GM12892 (cell line): ENCODE measurements around the gene ZCCHC7.

Experiments
- DNase-seq: peaks from one replicate; pipeline ENCODE4 v3.0.0; 2011; ENCODE audit not compliant: insufficient read length
- FAIRE-seq: peaks from 2 replicates; lab custom pipeline; 2011; peaks lifted over from hg19 to GRCh38; lab: Jason Lieb, UNC
- POLR2A ChIP-seq: IDR thresholded peaks from 2 replicates; pipeline ENCODE4 v1.6.1; 2011; ENCODE audit warnings: low read depth, low read length, control low read depth
- POLR2AphosphoS5 ChIP-seq: IDR thresholded peaks from 2 replicates; pipeline ENCODE4 v1.6.1; 2011; ENCODE audit warnings: low read depth, low read length, control low read depth
- TAF1 ChIP-seq: IDR thresholded peaks from 2 replicates; pipeline ENCODE4 v1.6.1; 2011; ENCODE audit warnings: low read depth, mild to moderate bottlenecking, control low read depth, low read length, borderline replicate concordance

Gene ZCCHC7

DNA sequence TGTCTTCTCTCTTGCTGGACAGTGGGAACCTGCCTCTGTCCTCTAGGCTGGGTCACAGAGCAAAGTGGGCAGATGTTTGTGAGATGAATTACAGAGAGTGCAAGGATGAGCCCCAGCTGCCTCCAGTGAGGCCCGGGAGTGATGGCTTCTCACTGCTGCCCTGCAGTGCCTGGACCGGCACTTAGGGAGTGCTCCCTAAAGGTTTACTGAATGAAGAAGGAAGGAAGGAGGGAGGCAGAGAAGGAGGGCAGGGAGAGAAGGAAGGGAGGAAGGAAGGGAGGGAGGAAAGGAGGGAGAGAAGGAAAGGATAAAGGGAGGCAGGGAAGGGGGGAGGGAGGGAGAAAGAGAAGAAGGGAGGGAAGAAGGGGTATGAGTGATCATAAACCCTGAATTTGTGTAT, 259.5 kb downstream of the ZCCHC7 start:
- FAIRE-seq = no peak
- TF ChIP-seq POLR2A = no peak
- TF ChIP-seq POLR2AphosphoS5 = no peak
- TF ChIP-seq TAF1 = no peak

DNA sequence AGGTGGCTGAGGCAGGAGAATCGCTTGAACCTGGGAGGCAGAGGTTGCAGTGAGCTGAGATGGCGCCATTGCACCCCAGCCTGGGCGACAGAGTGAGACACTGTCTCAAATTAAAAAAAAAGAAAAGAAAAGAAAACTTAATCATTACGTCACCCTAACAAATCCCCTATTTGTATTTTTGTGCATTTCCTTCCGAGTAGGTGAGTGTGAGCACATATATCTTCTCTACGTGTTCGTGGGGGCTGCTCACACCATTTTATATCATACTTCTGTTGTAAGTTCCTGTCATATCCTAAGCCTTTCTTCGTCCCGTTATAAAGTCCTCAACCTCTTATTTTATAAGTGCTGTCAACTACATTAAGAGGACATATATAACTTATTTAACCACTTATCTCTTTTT, 260.2 kb downstream of the ZCCHC7 start:
- no peak for FAIRE-seq
- DNase-seq = no peak
- TF ChIP-seq TAF1 (no peak), POLR2AphosphoS5 (no peak), POLR2A (no peak)

More for the DNA sequence above, 259.5 kb downstream of the ZCCHC7 start:
- no peak for DNase-seq

- DNase-seq (no peak), FAIRE-seq (peak; percentile 67)
- TF ChIP-seq POLR2A = no peak
- no peak for TF ChIP-seq TAF1
- TF ChIP-seq POLR2AphosphoS5 = no peak
Observed at GRCh38 chr9:37381094-37381741, 260.8 kb downstream of the ZCCHC7 start.

DNA sequence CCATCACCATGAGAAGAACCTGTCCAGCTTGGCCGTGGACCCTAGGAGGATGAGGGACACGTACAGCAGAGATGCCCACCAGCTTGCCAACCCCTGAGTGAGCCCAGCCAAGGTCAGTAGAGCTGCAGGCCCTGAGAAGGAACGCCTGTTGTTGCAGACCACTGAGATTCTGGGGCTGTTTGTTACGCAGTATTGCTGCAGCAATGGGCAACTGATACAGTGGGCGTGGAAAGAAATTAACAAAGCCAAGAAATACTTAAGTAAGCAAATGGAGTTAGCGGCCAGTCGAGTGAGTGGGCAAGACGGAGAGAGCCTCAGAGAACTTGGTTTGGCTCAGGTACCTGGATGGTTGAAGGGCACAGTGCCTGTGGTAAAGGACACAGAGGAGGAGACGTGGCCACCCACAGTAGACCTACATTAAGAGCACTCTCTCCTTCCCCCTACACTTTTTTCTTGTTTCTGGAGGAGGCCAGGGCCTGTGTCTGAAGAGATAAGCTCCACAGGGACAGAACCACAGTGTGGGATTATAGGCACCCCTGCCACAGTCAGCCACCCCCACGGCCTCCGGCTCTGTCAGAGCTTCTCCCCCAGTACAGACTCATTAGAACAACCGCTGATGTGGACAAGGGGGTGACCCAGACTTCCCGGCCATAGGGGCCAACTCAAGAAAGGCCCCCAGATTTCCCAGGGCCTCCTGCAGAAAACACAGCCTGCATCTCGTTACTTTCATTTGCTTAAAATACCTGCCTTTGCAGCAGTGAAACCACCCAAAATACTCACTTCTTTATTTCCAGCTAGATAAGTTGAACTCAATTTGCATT, 262.0 kb downstream of the ZCCHC7 start:
- peak; percentile 79 for FAIRE-seq
- TF ChIP-seq TAF1 (no peak), POLR2AphosphoS5 (no peak), POLR2A (no peak)
- DNase-seq = no peak

DNA sequence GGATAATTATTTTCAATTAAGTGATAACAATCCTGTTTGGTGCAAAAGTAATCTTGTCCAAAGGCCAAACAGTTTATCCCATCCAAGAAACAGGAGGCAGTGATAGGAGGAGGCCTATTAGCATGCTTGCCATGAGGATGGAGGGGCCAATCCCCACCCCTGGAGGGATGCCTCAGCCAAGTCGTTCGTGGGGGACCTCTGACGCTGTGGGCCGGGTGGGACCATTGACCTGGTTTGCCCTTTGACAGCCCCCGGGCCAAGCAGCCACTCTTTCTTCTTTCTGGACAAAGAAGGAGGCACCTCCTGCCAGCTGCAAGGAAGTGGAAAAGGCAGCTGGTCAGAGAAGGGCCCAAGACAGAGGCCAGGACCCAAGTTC, 262.6 kb downstream of the ZCCHC7 start:
- FAIRE-seq (peak; percentile 78), DNase-seq (no peak)
- no peak for TF ChIP-seq POLR2AphosphoS5
- no peak for TF ChIP-seq TAF1
- TF ChIP-seq POLR2A = no peak

- TF ChIP-seq POLR2AphosphoS5 = no peak
- TF ChIP-seq POLR2A = no peak
- TF ChIP-seq TAF1 = no peak
- DNase-seq (no peak), FAIRE-seq (no peak)
Observed at GRCh38 chr9:37383393-37383792, 263.0 kb downstream of the ZCCHC7 start.

DNA sequence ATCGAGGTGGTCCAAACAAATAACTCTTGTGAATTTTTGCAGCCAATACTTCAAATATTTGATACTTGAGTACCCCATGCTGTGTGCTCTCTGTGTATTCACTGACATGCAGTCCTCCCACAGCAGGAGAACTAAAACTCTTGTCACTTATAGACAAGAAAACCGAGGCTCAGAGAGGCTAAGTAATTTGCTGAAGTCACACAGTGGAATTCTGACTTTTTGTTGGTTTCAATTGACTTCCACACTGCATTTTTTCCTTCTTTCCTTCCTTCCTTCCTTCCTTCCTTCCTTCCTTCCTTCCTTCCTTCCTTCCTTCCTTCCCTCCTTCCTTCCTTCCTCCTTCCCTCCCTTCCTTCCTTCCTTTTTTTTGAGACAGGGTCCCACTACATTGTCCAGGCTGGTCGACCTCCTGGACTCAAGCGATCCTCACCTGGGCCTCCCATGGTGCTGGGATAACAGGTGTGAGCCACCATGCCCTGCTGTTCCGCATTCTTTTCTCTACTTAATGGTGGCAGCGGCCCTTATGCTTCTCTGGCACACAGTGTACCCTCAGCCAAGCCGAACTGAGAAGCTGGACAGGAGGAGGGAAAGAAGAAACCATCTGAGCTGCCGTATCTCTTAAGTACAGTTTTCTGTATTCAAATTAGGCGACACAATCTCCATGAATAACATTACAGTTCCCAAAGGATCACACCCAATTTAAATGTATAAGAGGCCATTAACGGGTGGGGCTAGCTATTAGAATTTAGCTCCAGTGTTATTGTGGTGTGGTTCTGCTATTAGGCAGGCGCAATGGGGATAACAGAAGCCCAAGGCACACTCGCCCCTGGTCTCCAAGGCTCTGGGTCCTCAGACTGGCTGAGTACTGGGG, 263.7 kb downstream of the ZCCHC7 start:
- TF ChIP-seq POLR2A = no peak
- no peak for TF ChIP-seq TAF1
- no peak for TF ChIP-seq POLR2AphosphoS5
- DNase-seq (no peak), FAIRE-seq (no peak)

DNA sequence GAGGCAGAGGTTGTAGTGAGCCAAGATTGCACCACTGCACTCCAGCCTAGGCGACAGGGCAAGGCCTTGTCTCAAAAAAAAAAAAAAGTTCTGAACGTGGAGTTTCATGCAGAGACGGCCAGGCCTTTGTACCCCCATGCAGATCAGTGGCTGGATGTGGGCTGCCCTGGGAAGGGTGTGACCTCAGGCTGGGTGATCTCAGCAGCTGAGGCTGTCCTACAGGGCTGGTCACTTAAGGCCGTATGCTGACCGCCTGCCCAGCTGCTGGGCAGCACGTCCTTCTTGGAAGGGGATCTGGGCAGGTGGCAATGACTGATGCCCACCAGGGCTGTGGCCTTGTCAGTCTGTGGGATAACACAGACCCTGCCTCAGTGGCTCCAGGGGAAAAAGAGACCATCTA, 264.9 kb downstream of the ZCCHC7 start:
- FAIRE-seq (no peak), DNase-seq (no peak)
- no peak for TF ChIP-seq POLR2AphosphoS5
- no peak for TF ChIP-seq TAF1
- TF ChIP-seq POLR2A = no peak

DNA sequence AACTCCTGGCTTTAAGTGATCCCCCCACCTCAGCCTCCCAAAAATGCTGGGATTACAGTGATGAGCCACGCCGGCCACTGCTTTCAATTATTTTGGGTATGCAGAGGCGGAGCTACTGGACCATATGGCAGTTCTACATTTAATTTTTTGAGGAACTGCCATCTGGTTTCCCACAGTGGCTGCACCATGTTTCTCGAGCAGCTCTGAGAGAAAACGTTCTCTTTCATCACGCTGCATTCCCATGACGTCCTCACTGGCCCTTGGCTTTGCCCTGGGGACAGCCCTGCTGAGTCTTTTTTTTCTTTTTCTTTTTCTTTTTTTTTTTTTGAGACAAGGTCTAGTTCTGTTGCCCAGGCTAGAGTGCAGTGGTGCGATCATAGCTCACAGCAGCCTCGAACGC, 266.6 kb downstream of the ZCCHC7 start:
- DNase-seq = no peak
- FAIRE-seq = no peak
- TF ChIP-seq POLR2A (no peak), POLR2AphosphoS5 (no peak), TAF1 (no peak)

- FAIRE-seq (peak; percentile 87), DNase-seq (peak; percentile 70)
- TF ChIP-seq POLR2A (no peak), POLR2AphosphoS5 (no peak), TAF1 (no peak)
Observed at GRCh38 chr9:37390759-37391158, 270.4 kb downstream of the ZCCHC7 start.

DNA sequence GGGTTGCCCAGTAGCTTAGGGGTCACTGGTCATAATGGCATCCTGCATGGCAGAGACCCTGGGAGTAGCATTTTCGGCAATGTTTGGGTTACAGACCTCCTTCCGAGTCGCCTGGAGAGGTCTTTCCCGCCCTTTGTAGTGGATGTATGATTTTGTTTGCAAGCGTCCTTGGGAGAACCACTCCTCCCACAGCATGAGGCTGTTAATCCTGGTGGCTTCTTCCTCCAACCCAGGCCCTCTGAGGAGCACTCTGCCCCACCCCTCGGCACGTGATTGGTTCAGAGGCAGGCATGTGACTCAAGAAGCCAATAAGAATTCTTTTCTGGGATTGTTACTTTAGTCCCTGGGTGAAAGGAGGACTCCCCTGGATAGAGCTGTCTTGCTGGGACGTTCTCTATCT, 271.9 kb downstream of the ZCCHC7 start:
- FAIRE-seq (no peak), DNase-seq (no peak)
- no peak for TF ChIP-seq TAF1
- TF ChIP-seq POLR2AphosphoS5 = no peak
- no peak for TF ChIP-seq POLR2A
